HG03159 (cell line): ENCODE measurements around the gene IRF1.
"Not testable (repeated sequence)": the region's sequence is repeated elsewhere in the genome, so short reads cannot be mapped to it uniquely, and the experiment has no call there.

Experiments
- ATAC-seq: cut with Tn5 transposase; IDR thresholded peaks from one replicate; pipeline ENCODE4 v1.9.1; 2021; ENCODE audit warnings: mild to moderate bottlenecking, moderate library complexity; ENCODE audit not compliant: unreplicated experiment

IRF1 gene

DNA sequence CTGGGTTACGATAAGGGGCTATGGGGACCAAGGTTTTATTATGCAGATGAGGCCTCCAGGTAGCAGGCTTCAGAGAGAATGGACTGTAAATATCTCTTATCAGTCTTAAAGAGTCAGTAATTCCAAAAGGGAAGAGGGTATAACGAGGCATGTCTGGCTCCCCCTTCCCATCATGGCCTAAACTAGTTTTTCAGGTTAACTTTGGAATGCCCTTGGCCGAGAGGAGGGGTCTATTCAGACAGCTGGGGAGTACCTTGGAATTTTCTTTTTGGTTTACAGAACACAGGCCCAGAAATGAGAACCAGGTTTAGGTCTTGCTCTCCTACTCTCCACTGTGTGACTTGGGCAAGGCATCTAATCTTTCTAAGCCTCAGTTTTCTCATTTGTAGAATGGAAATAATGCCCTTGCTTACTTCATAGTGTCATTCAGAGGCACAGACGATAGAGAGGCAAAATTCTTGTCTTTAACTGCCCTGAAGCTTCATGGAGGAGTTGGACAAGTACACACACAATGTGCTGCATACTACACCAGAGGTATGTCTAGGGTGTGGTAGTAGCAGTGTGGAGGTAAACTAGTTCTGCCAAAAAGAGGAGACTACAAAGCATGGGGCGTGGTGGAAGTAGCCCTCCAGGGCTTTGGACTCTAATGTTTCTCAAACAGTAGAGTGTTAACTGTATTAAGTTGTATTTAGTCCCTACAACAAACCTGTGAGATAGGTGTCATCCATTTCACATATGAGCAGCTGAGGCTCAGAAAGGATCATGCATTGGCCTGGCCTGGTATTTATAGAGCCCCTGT, 45.5 kb downstream of the IRF1 start:
- ATAC-seq = no peak

DNA sequence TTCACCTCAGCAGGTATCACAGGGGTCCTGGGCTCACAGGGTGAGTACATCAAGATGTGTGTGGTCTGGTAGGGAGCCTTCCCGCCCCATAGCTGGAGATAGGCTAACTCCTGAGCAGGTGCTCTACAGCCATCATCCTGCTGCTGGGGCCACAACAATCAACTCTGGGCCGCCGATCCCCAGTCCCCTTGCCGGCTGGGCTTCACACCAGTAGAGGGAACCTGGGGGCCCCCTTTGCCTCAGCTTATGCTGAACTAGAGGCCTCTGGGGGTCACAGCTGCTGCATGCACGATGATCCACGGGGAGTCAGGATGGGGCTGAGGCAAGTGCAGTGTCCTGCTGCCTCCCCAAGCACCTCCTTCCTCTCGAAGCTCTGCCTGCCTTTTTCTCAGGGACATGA, 46.5 kb downstream of the IRF1 start:
- ATAC-seq = no peak

DNA sequence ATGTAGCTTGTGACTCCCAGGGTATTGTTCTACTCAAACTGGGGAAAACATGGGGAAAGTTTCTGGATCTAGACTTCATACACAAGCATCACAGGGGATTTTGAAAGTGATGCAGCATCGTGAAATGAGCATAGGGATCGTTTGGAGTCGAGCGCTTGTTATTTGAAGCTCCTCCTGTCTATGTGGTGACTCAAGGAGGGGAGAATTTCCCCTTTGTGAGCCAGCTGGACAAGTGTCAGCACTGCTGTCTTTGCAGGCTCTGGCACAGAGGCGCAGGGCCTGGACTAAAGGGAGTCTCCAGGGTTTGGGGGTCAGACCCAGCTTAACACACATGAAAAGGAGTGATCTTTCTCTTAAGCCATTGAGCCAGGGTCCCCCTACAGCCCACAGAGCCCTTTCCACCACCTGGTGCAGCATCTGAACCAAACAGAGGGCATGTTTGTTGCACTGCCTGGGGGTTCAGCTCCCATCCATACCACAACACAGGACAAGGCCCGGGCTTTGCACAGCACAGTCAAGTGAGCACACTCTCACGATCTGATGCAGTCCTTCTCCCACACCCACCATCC, 51.0 kb downstream of the IRF1 start:
- ATAC-seq = no peak

DNA sequence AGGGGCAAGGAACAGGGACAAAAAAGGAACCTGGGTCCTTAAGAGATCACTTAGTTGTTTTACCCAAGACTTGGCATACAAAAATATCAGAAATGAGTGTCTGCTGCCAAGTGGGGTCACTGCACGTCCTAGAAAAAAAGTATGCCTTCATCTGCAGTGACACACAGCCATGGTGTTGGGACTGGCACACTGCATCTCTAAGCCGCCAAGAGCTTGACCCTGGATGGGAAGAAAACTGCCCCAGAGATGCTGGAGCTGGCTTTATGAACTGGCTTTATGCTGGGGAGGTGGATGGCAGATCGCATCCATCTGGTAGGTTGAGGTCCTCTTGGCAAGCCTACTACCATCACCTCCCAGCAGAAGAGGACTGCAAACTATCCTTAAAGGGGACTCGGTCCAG, 51.7 kb downstream of the IRF1 start:
- ATAC-seq = no peak

DNA sequence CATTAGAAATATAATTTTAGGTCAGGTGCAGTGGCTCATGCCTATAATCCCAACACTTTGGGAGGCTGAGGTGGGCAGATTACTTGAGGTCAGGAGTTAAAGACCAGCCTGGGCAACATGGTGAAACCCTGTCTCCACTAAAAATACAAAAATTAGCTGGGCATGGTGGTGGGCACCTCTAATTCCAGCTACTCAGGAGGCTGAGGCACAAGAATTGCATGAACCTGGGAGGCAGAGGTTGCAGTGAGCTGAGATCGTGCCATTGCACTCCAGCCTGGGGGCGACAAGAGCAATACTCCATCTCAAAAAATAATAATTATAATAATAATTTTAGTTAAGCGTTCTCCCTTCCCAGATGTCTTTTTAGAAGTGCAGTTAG, 52.3 kb downstream of the IRF1 start:
- ATAC-seq = not testable (repeated sequence)

DNA sequence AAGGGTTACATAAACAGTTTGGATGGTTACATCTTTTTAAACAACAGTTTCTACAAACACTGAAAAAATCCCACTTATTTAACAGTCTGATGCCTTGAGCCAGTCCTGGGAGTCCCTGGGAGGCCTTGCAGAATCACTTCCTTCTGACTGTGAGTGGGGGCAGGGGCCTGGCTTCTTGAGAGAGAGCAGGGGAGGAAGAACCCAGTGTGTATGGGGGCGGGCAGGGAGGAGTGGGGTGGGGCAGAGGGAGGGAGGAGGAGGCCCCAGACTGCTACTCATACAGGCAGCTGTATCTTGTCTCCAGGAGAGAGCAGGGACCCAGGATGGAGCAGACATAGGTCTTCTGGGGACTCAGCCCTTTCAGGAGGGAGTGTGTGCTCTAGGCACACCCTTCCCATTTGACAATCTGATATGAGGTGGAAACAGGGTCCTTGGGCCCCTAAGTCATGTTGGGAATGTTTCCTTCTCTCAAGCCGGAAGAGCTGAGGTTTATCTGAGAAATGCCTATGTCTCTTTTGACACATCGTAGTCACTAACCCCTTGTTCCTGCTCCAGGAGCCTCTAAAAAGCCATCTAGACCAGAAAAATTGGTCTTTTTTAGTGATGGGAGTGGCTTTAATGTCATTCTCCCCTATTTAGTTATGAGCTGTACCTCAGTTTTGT, 52.8 kb downstream of the IRF1 start:
- peak; percentile 82 for ATAC-seq

DNA sequence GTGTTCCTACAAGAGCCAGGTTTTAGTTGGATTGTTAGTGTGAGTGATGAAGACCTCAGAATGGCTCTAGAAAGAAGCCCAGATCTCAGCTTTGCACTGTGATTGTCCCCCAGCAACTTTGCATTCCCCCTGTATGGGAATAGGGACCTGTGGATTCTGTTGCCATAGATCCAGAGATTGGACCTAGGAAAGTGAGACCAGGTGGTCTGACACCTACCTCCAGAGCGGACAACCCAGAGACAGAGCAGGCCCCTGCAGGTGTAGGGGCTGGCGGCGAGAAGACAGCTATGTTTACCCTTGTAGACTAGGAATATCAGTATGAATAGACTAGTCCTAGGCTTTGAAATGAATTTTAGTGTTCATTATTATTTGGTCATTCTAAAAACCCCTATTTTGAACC, 53.6 kb downstream of the IRF1 start:
- ATAC-seq = no peak

DNA sequence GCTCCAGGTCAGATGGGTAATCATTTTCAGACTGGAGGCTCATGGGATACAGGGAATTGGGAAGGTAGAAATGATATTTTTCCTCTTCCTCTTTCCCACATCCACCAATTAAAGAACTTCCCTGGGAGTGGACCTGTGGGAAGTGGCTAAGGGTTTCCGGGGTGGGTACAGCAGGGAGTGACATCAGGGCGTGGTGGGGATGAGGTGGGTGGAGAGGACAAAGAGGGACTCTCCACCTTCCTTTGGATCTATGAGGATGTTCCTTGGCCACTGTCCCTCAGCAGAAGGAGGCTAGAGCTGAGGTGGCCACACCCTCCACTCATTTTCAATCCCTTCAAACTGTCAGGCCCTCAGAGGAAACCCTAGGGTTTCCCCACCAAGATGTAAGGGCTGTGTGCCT, 54.7 kb downstream of the IRF1 start:
- no peak for ATAC-seq

DNA sequence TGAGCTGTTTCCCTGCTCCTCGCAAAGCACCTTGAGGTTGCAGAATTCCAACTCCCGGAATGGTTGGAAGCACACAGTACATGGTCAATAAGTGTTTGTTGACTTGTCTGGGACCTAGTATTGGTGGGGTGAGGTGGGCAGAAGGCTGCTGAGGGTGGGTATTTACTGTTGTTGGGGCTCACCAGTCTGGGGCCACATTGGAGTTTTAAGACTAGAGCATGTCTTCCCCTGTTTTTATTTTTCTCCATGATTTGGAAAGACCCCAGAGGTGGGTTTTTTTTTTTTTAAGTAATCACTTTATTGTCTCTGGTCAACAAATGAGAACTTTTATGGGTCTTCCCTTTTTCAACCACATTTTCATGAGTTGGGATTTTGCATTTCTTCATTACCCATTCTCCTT, 55.1 kb downstream of the IRF1 start:
- no peak for ATAC-seq

DNA sequence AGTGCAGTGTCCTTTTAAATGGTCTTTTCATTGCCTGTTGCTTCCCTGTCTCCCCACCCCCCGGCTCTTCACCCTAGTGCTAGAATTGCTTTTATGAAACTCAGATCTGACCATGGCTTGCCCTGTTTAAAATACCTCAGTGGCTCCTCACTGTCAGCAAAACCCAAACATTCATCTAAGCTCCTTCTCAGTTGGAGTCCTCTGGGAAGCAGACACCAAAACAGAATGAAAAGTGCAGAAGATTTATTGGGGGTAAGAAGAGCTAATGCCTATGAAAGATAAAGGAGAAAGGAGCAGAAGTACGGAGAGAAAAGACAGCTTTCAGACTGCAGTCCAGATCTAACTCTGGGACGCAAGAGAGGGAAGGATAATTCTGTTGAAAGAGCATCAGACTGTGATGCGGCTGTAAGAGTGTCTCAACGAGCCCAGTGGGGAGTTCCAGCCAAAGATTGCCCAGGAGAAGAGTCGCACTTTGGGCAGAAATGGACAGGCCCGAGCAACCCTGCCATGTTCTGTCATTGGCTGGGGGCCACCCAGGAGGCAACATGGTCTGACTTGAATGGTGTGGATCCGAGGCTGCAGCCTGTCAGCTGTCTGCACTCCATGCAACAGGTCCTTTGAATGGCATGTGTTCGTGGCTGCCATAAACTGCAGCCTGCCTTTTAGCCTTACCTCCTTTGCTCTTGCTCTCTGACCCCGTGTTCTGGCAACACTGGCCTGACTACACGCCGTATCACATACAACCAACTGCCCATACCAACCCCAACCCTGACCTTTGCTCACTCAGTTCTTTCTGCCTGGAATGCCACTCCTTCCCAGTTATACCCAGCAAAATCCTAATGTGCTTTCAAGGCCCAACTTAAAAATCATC, 55.9 kb downstream of the IRF1 start:
- ATAC-seq = no peak

DNA sequence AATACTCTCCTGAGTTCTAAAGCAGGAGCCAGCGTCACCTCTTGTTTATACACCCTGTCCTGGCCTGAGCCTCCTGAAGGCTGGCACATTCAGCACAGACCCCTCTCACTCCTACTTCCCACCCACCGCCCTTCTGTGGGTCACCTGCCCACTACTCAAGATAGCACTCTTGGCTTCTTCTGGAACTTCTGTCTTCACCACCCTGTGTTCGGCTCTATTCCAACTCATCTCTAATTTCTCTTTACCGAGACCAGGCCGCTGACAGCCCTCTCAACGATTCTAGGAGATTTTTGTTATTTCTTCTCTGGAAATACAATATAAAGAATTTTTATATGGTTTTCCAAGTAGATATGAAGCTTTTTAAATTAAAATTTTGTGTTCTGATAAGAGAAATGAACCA, 57.4 kb downstream of the IRF1 start:
- no peak for ATAC-seq

DNA sequence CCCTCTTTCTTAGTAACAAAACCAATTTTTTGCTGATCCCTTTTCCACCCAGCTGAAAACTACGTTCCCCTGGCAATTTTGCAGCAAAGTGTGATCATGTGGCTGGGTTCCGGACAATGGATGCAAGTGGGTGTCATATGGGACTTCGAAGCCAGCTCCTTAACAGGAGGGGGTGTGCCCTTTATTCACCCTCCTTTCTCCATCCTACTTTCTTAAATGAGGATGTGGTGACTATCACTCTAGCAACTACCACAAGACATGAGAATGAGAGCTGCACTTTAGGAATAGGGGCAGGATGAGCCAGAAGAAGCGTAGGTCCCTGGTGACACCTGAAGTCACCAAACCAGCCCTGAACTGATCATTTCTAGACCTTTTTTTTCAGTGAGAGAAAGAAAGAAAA, 58.9 kb downstream of the IRF1 start:
- ATAC-seq = no peak
